IPS DF 4.7 (cell line): ENCODE data around the gene MYL12B.
"Not testable (repeated sequence)": the region's sequence is repeated elsewhere in the genome, so short reads cannot be mapped to it uniquely, and the experiment has no call there.

Source experiments
- DNase-seq: peaks from one replicate; pipeline ENCODE4 v3.0.0-alpha.2; 2013; ENCODE audit warnings: low spot score; ENCODE audit errors: extremely low read depth

The MYL12B gene

DNA sequence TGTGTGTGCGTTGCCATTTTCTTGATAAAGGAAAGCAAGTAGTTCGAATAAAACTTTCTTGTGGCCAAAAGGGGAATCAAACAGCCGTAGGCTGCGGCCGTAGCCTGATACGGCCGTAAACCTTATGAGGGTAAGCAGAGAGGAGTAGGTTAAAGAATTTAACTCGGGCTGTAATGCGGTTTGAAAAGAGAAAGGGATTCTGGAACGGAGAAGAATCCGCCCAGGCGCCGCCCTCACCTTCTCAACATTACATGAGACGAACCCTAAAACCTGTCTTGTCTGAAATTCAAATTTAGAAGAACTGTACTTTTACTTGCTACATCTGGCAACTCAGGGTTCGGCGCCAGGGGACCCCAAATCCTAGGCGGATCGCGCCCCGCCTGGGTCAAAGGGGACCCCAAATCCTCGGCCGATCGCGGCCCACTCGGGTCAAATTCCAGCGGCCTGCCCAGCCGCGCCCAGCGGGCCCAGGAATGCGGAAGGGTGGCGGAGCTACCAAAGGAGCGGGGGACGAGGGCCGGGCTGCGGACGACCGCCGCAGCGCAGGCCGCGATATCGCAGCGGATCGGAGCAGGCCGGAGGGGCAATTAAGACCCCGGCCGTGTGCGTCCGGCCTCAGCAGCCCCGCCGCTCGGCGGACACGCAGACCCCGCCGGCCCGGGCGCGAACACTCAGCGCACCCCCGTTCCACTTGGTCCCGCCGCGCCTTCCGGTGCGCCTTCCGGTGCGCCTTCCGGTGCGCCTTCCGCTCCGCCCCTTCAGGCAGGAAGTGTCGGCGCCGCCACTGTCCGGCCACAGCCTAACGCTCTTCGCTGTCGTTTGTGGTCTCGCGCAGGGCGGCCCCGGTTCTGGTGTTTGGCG lies at the start of gene MYL12B:
Gene MYL12B (plus strand): TSS at position 761 of the 861 bp plus-strand sequence. CDS start 10,766 bp downstream, outside the sequence.
- no peak for DNase-seq

- no peak for DNase-seq
Measured at GRCh38 chr18:3212657-3213056, 49.3 kb upstream of the MYL12B start.

DNA sequence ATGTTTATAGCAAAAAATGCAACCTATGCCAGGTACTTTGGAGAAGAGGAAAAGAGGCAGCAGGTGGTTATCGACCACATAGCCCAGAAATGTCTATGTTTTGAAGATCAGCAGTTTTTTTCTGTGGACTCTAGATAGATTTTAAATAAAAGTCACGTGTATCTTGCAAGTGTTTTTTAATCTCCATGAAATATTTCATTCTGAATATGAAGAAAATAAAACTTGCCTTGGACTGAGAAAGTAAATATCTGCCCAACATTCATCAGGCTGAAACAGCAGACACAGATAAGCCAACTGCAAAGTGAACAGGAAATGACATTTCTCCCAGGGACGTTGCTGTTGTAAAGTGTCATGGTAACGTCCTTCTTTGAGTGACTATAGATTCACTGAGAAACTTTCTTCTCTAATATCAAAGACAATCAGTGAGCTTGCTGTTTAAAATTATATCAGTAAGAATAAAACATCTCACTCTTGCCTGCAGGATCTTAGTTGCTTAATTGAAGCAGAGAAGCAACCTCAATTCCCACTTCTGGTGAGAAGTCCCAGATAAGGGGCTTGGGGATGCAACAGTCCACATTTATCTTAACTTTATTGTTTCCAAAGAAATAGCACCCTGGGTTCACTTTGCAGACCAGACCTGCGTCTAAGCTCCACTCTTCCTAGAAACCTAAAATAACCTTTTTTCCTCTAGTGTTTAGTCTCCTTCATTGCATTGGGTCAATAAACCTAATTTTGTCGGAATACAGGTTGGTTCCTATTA lies 48.5 kb upstream of the MYL12B start:
- DNase-seq: no peak

DNA sequence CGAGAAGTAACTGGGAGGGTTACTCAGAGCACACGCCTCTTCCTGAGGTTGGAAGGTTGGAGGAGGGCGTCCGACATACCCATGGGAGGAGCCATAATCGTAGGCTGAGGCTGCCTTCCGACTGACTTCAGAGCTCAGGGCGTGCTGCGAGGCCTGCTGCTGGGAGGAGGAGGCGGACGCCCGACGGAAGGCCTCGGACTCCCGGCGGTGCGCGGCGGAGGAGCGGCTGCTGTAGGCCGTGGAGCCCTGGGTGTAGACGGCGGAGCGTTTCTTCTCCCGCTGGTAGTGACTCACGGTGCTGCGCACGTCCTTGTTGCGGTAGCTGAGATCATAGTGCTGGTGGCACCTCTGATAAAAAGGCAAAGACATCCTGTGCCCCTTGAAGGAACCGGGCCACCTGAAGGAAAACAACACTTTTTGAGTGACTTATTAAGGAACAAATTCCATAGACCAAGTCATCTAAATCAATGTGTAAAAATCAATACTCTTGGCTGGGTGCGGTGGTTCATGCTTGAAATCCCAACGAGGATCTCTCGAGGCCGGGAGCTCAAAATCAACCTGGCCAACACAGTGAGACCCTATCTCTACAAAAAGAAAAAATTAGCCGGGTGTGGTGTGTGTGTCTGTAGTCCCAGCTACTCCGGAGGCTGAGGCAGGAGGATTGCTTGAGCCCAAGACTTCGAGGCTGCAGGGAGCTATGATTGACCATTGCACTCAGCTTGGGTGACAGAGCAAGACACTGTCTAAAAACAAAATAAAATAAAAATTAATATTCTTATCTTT lies 46.9 kb upstream of the MYL12B start:
- no peak for DNase-seq

GRCh38 chr18:3216987-3217386 lies 44.9 kb upstream of the MYL12B start:
- no peak for DNase-seq

GRCh38 chr18:3217948-3218647 lies 43.8 kb upstream of the MYL12B start:
- no peak for DNase-seq

DNA sequence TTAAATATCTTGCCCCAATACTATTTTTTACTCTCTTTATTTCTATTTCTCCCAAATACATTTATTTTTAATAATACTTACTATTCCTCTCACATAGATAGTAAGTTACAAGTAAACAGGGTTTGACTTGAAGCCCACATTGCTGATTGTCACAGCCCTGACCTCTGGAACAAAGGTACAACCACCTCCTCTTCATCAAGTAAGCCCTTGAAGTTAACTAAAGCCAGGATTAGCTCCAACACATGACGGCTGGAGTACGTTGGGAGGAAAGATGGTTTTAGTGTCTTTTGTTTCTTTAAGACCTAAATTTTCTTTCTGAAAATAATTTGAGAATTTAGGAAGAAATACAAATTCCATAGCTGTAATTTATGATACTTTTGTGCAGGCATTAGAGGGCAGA lies 43.1 kb upstream of the MYL12B start:
- DNase-seq: no peak

DNA sequence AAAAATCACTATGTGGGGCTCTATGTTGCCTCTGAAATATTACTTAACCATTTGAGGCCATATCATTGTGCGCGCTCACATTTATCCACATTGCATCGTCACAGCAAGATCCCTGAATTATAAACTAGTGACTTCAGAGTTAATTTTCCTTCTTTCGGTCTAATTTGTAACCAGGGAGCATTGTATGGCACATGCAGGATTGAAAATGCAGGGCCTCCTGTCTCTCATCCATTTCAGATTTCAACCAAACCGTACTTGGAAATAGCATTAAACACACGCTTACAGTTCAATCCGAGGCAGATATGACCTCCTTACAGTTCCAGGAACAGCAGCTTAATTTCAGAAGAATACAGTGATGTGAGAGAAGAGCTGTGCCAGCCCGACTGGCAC lies 42.7 kb upstream of the MYL12B start:
- DNase-seq: no peak

- no peak for DNase-seq
Measured at GRCh38 chr18:3219631-3220335, 42.1 kb upstream of the MYL12B start, which contains the start of gene MYOM1. Gene MYOM1 (minus strand): TSS chr18:3219968. CDS start chr18:3215223, 4,745 bp downstream.

DNA sequence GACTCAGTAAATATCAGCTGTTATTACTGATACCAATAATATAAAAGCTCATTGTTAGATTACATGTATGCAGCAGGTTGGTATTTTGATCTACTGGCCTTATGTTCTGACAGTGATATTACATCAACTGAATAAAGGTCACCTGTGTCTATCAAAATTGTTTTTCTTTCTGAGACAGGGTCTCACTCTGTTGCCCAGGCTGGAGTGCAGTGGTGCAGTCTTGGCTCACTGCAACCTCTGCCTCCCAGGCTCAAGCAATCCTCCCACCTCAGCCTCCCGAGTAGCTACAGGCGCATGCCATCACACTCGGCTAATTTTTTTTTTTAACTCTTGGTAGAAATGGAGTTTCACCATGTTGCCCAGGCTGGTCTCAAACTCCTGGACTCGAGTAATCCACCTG lies 41.1 kb upstream of the MYL12B start:
- not testable (repeated sequence) for DNase-seq

DNA sequence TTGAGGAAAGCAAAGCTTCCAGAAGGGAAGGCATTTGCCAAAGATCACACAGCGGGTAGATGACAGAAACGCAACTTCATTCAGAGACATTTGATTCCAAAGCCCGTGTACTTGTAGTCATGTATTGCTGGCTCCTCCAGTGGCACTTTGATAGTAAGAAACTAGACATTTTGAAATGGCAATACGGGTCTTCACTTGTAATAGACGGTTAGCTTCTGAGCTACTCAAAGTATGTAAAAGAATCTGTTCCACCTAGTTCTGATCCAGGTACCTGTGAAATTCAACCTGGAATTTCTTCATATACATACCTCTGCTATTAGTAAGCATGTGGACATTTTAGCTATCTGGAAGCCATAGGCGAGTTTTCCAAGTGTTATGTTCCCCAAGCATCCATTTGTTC lies 40.4 kb upstream of the MYL12B start:
- DNase-seq: no peak

GRCh38 chr18:3223356-3223755 lies 38.6 kb upstream of the MYL12B start:
- DNase-seq: no peak

GRCh38 chr18:3224223-3224622 lies 37.7 kb upstream of the MYL12B start:
- DNase-seq: no peak

DNA sequence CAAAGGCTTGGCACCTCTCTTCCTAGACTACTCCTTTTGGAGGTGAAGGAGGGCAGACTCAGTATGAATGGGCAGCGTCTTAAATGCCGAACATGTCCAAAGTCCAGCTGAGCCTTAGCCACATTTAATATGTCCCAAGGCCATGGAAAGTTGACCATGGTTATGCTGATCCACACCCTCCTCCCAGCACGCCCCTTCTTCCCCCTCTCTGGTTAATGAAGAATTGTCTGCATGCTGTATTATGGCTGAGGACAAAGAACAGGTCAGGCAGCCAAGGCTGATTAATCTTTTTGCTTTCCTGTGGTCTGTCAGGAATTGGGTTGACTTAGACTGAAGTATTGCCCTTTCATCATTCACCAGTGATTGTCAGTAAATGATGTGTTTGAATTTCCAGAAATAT lies 36.3 kb upstream of the MYL12B start:
- DNase-seq: no peak

DNA sequence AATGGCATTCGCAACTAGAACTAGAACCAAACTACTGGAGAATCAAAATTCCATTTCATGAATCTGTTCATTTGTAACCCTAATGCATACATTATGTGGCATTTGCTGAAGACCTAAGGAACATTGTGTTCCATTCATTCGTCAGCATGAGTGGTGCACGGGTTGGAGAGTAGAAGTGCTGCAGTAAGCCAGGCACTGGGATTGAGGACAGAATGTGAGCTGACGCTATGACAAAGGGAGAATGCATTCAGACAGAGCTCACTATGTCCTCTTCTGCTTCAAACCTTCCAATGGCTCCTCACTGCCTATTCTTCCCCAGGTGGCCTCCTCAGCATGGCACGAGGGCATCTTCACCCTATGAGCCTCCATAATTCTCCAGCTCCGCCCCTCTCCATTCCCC lies 35.9 kb upstream of the MYL12B start:
- no peak for DNase-seq

GRCh38 chr18:3230401-3231334 lies 31.3 kb upstream of the MYL12B start:
- DNase-seq: no peak

- DNase-seq: no peak
Measured at GRCh38 chr18:3233004-3233403, 28.9 kb upstream of the MYL12B start.

GRCh38 chr18:3233433-3234168 lies 28.3 kb upstream of the MYL12B start:
- no peak for DNase-seq

DNA sequence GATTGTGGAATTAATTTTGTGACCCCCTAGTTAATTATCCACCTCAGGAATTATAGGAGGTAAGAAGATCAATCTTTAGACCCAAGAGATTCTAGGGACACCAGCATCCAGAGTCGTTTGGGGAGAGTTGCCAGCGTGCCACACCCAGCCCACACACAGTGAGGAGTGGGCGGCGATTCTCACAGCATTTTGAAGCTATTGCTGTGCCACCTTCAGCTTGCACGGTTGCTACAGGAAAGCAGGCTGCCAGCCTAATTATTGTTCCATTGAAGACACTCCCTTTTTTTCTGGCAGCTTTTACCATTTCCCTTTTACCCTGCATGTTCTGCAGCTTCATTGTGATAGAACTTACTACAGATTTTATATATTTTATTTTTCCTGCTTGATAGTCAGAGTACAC lies 27.5 kb upstream of the MYL12B start:
- no peak for DNase-seq
